HEK293T (cell line): ENCODE data around the gene DBI.

Experiments used
- ARNT ChIP-seq: fragments of 450-650 bp; IDR thresholded peaks from 2 replicates; pipeline ENCODE4 v1.6.1; 2017; ENCODE audit warnings: mild to moderate bottlenecking
- BHLHE40 ChIP-seq: fragments of 450-650 bp; IDR thresholded peaks from 2 replicates; pipeline ENCODE4 v1.6.1; 2016; ENCODE audit warnings: mild to moderate bottlenecking, moderate library complexity, borderline replicate concordance
- HDGF ChIP-seq: fragments of 450-650 bp; IDR thresholded peaks from 2 replicates; pipeline ENCODE4 v1.6.1; 2017; ENCODE audit warnings: antibody characterized with exemption, borderline replicate concordance
- L3MBTL2 ChIP-seq: fragments of 450-650 bp; conservative IDR thresholded peaks from 2 replicates; pipeline ENCODE4 v1.6.1; 2016; ENCODE audit warnings: mild to moderate bottlenecking
- PKNOX1 ChIP-seq: fragments of 450-650 bp; IDR thresholded peaks from 2 replicates; pipeline ENCODE4 v1.6.1; 2016

DNA sequence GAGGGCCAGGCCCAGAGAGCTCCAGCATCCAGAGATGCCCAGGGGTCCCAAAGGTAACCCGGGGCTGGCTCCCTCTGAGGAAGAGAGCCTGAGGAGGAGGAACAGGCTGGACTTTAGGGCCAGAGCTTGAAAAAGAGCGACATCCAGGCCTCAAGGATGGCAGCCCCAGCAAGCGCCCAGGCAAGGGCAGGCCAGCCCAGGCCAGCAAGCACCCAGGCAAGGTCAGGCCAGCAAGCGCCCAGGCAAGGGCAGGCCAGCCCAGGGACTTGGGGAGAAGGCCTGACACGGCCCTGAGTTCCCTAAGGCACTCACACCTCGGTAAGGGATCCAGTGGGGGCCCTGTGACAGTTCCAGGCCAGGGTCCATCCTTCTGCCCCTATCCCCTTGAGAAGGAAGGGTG lies 30.4 kb downstream of the DBI start:
- TF ChIP-seq BHLHE40 (no peak), HDGF (no peak), ARNT (no peak), L3MBTL2 (no peak), PKNOX1 (no peak)
